Panc1 (cell line): ENCODE measurements around the gene CENPB.

ENCODE experiments used
- CTCF ChIP-seq: fragments of 450-650 bp; IDR thresholded peaks from 2 replicates; pipeline ENCODE4 v1.5.1; 2017; ENCODE audit warnings: mild to moderate bottlenecking
- REST ChIP-seq, 2 experiments: IDR thresholded peaks; 2 replicates each; pipeline ENCODE4 v1.6.1; 2011 to 2012; ENCODE audit warnings: low read depth in 2 of 2, control low read depth in 1 of 2, low read length in 1 of 2, mild to moderate bottlenecking in 1 of 2, moderate library complexity in 1 of 2; ENCODE audit not compliant: insufficient read depth in 1 of 2

- TF ChIP-seq REST (IDR thresholded peaks at IDR 0.05; ENCODE audit: insufficient read depth in 1 of 2, low read depth in 2 of 2, low read length in 1 of 2), result no peak
- TF ChIP-seq CTCF, result no peak
Observed at GRCh38 chr20:3797226-3797545, 10.6 kb upstream of the CENPB start.
